ENCODE results near the gene RNASE13. TPM values are rescaled to one million over a fixed set of nuclear protein-coding genes. Genes with fewer than 3 reads are reported as not detected.
A peak's percentile ranks its signal among the peaks of the same experiment; 100 is the strongest.

The RNASE13 gene
- total and polyA plus RNA-seq, 2 of the 4 experiments (the other 2 are of a cell fraction), result not detected

DNA sequence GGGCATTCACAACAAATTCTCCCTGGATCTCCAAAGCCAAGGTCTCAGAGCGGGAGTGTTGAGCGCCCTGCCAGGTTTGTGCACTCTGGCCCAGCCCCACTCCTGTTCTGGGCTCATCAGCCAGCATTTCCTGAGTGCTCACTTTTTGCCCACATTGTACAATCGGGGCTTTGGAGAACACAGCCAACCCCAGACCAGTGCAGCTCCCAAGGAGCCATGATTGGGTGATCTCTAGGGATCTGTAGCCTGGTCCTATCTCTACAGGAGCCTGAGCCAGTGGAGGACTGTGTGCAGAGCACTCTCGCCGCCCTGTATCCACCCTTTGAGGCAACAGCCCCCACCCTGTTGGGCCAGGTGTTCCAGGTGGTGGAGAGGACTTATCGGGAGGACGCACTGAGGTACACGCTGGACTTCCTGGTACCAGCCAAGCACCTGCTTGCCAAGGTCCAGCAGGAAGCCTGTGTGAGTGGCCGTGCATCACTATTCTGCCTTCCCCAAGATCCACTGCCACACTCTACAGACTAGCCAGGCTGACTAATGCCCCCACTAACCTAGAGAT, 38.3 kb upstream of the RNASE13 start:
- DNase-seq, result no peak
- H2BK120ac ChIP-seq (ENCODE audit: low read depth, low read length), result no peak overlapping the region; the same call in 1 of the 2 replicates
- H4K8ac ChIP-seq (ENCODE audit: low read depth in 2 of 2, low read length in 2 of 2), result no peak overlapping the region
- peak overlapping the region; percentile 73 for H2AK9ac ChIP-seq (replicated peaks; ENCODE audit: low read depth, low read length, poor library complexity)
- no peak overlapping the region for H3K18ac ChIP-seq (ENCODE audit: low read depth, low read length)
- H3K4me1 ChIP-seq (ENCODE audit: control insufficient read depth, insufficient read depth, low read length), result peaks cover 22% of the 10 kb centered on the region
- no peak overlapping the region for H4K91ac ChIP-seq (ENCODE audit: insufficient read depth, low read depth, low read length)
- H4K5ac ChIP-seq (ENCODE audit: low read depth, low read length), result no peak overlapping the region
- no TSS peak for BruUV-seq (replicated peaks)
- H3K4me2 ChIP-seq (ENCODE audit: low read depth, low read length), result no peak overlapping the region
- H3K23ac ChIP-seq (ENCODE audit: low read depth, low read length), result peak overlapping the region; percentile 82; the same call in 1 of the 2 replicates
- peaks cover 10% of the 10 kb centered on the region for H4K20me1 ChIP-seq (ENCODE audit: insufficient read depth, low read length)
- no peak for ATAC-seq (ENCODE audit: low read depth)
- H3K36me3 ChIP-seq (ENCODE audit: control insufficient read depth, insufficient read depth, low read length), result peaks cover 47% of the 10 kb centered on the region
- H3K4ac ChIP-seq (ENCODE audit: low read depth, low read length), result peak overlapping the region; percentile 81; the same call in 1 of the 2 replicates
- 0 out of 3 replicates have a peak overlapping the region, but pooled peaks have one; percentile 40 for H2BK15ac ChIP-seq (ENCODE audit: low read depth, low read length)
- CTCF ChIA-PET, result interaction anchor here (1.3 to 2.8 kb wide), 4 partner anchors 10 to 58 kb away, joined by 3 to 18 read pairs (median 6); no protein-coding TSS in a partner anchor
- H2BK5ac ChIP-seq (ENCODE audit: low read depth, low read length, poor library complexity, severe bottlenecking), result peak overlapping the region; percentile 97
- dilution Hi-C loops (cut with HindIII; ENCODE audit: low sequenced_read_pairs, unreplicated experiment) (no loop called here), in situ Hi-C loops (cut with MboI; ENCODE audit: low sequenced_read_pairs) (no loop called here), intact Hi-C loops (cut with micrococcal nuclease) (no loop called here)
- peak overlapping the region; percentile 63 for H2AK5ac ChIP-seq (ENCODE audit: low read depth, low read length)
- TF ChIP-seq SMC3 (IDR thresholded peaks at IDR 0.05; ENCODE audit: low read depth, low read length), result no peak
- no peak for TF ChIP-seq RFX5 (IDR thresholded peaks at IDR 0.05; ENCODE audit: low read depth, low read length)
- no peak for TF ChIP-seq CHD1 (IDR thresholded peaks at IDR 0.05; ENCODE audit: low read depth, low read length)
- no peak for TF ChIP-seq MAZ (IDR thresholded peaks at IDR 0.05; ENCODE audit: borderline replicate concordance, low read depth, low read length)
- TF ChIP-seq NFE2L2 (IDR thresholded peaks at IDR 0.05; ENCODE audit: low read depth, low read length), result no peak
- no peak for TF ChIP-seq BHLHE40 (IDR thresholded peaks at IDR 0.05; ENCODE audit: low read depth, low read length)
- no peak for TF ChIP-seq POLR2A (IDR thresholded peaks at IDR 0.05; ENCODE audit: low read depth, low read length)
- TF ChIP-seq, protein P1, sequence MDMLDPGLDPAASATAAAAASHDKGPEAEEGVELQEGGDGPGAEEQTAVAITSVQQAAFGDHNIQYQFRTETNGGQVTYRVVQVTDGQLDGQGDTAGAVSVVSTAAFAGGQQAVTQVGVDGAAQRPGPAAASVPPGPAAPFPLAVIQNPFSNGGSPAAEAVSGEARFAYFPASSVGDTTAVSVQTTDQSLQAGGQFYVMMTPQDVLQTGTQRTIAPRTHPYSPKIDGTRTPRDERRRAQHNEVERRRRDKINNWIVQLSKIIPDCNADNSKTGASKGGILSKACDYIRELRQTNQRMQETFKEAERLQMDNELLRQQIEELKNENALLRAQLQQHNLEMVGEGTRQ (IDR thresholded peaks at IDR 0.05; ENCODE audit: low read depth, low read length), result no peak
- TF ChIP-seq MXI1 (IDR thresholded peaks at IDR 0.05; ENCODE audit: borderline replicate concordance, low read depth, low read length), result no peak
- TF ChIP-seq MAFK (IDR thresholded peaks at IDR 0.05; ENCODE audit: low read depth, low read length), result no peak
- TF ChIP-seq CEBPB (IDR thresholded peaks at IDR 0.05; ENCODE audit: low read depth, low read length), result no peak
- no peak for TF ChIP-seq RCOR1 (IDR thresholded peaks at IDR 0.05; ENCODE audit: insufficient replicate concordance, low read length)
- H3K56ac ChIP-seq (ENCODE audit: extremely low read depth, insufficient read depth, low read length), result no peak overlapping the region
- WGBS, 2 experiments (ENCODE audit: extremely low coverage in 2 of 2, insufficient read length in 1 of 2), result 83% methylated on average over 3 of the region's 9 CpGs; no CpG with 5 or more reads in 1 of the 2 experiments
- H3K27ac ChIP-seq (ENCODE audit: insufficient read depth, low read length), result peak overlapping the region; percentile 96; the same call in 1 of the 2 replicates
- H3K27me3 ChIP-seq (ENCODE audit: control insufficient read depth, insufficient read depth, low read length), result no peaks in the 10 kb centered on the region
- no peak overlapping the region for H3K4me3 ChIP-seq (ENCODE audit: insufficient read depth, low read depth, low read length)
- H3K9ac ChIP-seq (ENCODE audit: low read depth, low read length), result no peak overlapping the region; the same call in 1 of the 2 replicates
- no peak overlapping the region for H2AFZ ChIP-seq (replicated peaks; ENCODE audit: low read length, poor library complexity)
- peaks cover 10% of the 10 kb centered on the region for H3K9me1 ChIP-seq (ENCODE audit: insufficient read depth, low read length)
- POLR2A ChIA-PET (ENCODE audit: unreplicated experiment), result interaction anchor here (0.5 kb wide), 1 partner anchor 16 kb away, joined by 3 read pairs; no protein-coding TSS in a partner anchor
- no peak overlapping the region for H2BK20ac ChIP-seq (ENCODE audit: low read depth, low read length)
- 0 out of 2 replicates have a peak overlapping the region, but pooled peaks have one; percentile 64 for H3K14ac ChIP-seq (replicated peaks; ENCODE audit: low read depth, low read length)
- peaks cover 29 to 61% of the 10 kb centered on the region in 2 experiments for H3K79me1 ChIP-seq (ENCODE audit: low read depth in 1 of 2, low read length in 2 of 2)
- H3K9me3 ChIP-seq (ENCODE audit: control insufficient read depth, insufficient read depth, low read length), result no peaks in the 10 kb centered on the region

Data from IMR-90 (cell line).